DOHH2 (cell line): ENCODE data around the gene CYB5RL.

Source experiments
- H3F3A ChIP-seq: fragments of 200-600 bp; sonication (generic), shearing (Covaris generic); 2 replicates; pipeline ENCODE4 v1.6.0; 2016; ENCODE audit warnings: antibody characterized with exemption, mild to moderate bottlenecking; ENCODE audit not compliant: control insufficient read depth, insufficient read depth
- H3K27ac ChIP-seq: fragments of 200-600 bp; sonication (generic); 2 replicates; pipeline ENCODE4 v1.5.1; 2014; ENCODE audit warnings: low read depth, mild to moderate bottlenecking, low read length, moderate library complexity
- H3K27me3 ChIP-seq: fragments of 200-600 bp; sonication (generic); 2 replicates; pipeline ENCODE4 v1.6.1; 2014; ENCODE audit warnings: mild to moderate bottlenecking, low read length, mixed read lengths; ENCODE audit not compliant: control insufficient read depth
- H3K36me3 ChIP-seq: fragments of 200-600 bp; sonication (generic); 2 replicates; pipeline ENCODE4 v1.6.1; 2014; ENCODE audit warnings: mild to moderate bottlenecking, low read length, moderate library complexity, mixed read lengths; ENCODE audit not compliant: control insufficient read depth
- H3K4me1 ChIP-seq: fragments of 200-600 bp; sonication (generic); 2 replicates; pipeline ENCODE4 v1.6.1; 2014; ENCODE audit warnings: mild to moderate bottlenecking, low read length, mixed read lengths; ENCODE audit not compliant: control insufficient read depth
- H3K4me2 ChIP-seq: fragments of 200-600 bp; sonication (generic); 2 replicates; pipeline ENCODE4 v1.6.0; 2014; ENCODE audit warnings: mild to moderate bottlenecking, low read length, moderate library complexity
- H3K4me3 ChIP-seq: fragments of 200-600 bp; sonication (generic); 2 replicates; pipeline ENCODE4 v1.5.1; 2014; ENCODE audit warnings: mild to moderate bottlenecking, low read length, mixed read lengths
- H3K79me2 ChIP-seq: fragments of 200-600 bp; sonication (generic); 2 replicates; pipeline ENCODE4 v1.6.1; 2014; ENCODE audit warnings: mild to moderate bottlenecking, low read length, mixed read lengths; ENCODE audit not compliant: control insufficient read depth
- H3K9me2 ChIP-seq: fragments of 200-600 bp; sonication (generic); replicated peaks from 2 replicates; pipeline ENCODE4 v1.6.1; 2014; ENCODE audit warnings: mild to moderate bottlenecking, low read length, mixed read lengths; ENCODE audit not compliant: control insufficient read depth
- H3K9me3 ChIP-seq: fragments of 200-600 bp; sonication (generic); 2 replicates; pipeline ENCODE4 v1.6.1; 2014; ENCODE audit warnings: antibody characterized with exemption, low read length, mixed read lengths; ENCODE audit not compliant: control insufficient read depth, insufficient read depth
- H4K20me1 ChIP-seq: fragments of 200-600 bp; sonication (generic); 2 replicates; pipeline ENCODE4 v1.6.0; 2014; ENCODE audit warnings: low read depth, mild to moderate bottlenecking, antibody characterized with exemption, low read length, moderate library complexity; ENCODE audit not compliant: control insufficient read depth, insufficient read depth
- EZH2phosphoT487 ChIP-seq: fragments of 200-600 bp; sonication (generic); IDR thresholded peaks from 2 replicates; pipeline ENCODE4 v1.6.1; 2017; ENCODE audit warnings: borderline replicate concordance, mild to moderate bottlenecking, antibody characterized with exemption, low read length, moderate library complexity, mixed read lengths
- TF ChIP-seq, protein P1 (sequence below): fragments of 200-600 bp; sonication (generic); IDR thresholded peaks from one replicate; pipeline ENCODE4 v1.5.1; 2014; ENCODE audit warnings: antibody characterized with exemption, mild to moderate bottlenecking, low read depth, low read length; ENCODE audit not compliant: poor library complexity, severe bottlenecking

CYB5RL gene

GRCh38 chr1:54163051-54163450 lies 36.8 kb downstream of the CYB5RL start:
- no peaks in the 10 kb centered on the region for H3K9me3 ChIP-seq
- no peak for TF ChIP-seq EZH2phosphoT487
- TF ChIP-seq, protein P1, sequence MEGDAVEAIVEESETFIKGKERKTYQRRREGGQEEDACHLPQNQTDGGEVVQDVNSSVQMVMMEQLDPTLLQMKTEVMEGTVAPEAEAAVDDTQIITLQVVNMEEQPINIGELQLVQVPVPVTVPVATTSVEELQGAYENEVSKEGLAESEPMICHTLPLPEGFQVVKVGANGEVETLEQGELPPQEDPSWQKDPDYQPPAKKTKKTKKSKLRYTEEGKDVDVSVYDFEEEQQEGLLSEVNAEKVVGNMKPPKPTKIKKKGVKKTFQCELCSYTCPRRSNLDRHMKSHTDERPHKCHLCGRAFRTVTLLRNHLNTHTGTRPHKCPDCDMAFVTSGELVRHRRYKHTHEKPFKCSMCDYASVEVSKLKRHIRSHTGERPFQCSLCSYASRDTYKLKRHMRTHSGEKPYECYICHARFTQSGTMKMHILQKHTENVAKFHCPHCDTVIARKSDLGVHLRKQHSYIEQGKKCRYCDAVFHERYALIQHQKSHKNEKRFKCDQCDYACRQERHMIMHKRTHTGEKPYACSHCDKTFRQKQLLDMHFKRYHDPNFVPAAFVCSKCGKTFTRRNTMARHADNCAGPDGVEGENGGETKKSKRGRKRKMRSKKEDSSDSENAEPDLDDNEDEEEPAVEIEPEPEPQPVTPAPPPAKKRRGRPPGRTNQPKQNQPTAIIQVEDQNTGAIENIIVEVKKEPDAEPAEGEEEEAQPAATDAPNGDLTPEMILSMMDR, result no peak
- no peaks in the 10 kb centered on the region for H3K27me3 ChIP-seq
- H3K27ac ChIP-seq, result no peak overlapping the region
- no peak overlapping the region for H3K4me2 ChIP-seq
- H4K20me1 ChIP-seq, result no peaks in the 10 kb centered on the region
- no peaks in the 10 kb centered on the region for H3K4me1 ChIP-seq
- H3K36me3 ChIP-seq, result no peaks in the 10 kb centered on the region
- no peaks in the 10 kb centered on the region for H3F3A ChIP-seq
- no peaks in the 10 kb centered on the region for H3K9me2 ChIP-seq
- H3K4me3 ChIP-seq, result no peak overlapping the region
- no peaks in the 10 kb centered on the region for H3K79me2 ChIP-seq

- no peaks in the 10 kb centered on the region for H3F3A ChIP-seq
- H4K20me1 ChIP-seq, result no peaks in the 10 kb centered on the region
- H3K4me2 ChIP-seq, result no peak overlapping the region
- no peak overlapping the region for H3K4me3 ChIP-seq
- no peaks in the 10 kb centered on the region for H3K9me3 ChIP-seq
- TF ChIP-seq, protein P1, result no peak
- no peak for TF ChIP-seq EZH2phosphoT487
- H3K9me2 ChIP-seq, result no peaks in the 10 kb centered on the region
- no peaks in the 10 kb centered on the region for H3K36me3 ChIP-seq
- no peaks in the 10 kb centered on the region for H3K79me2 ChIP-seq
- no peaks in the 10 kb centered on the region for H3K27me3 ChIP-seq
- no peak overlapping the region for H3K27ac ChIP-seq
- H3K4me1 ChIP-seq, result no peaks in the 10 kb centered on the region
These were observed 38.2 kb downstream of the CYB5RL start for GRCh38 chr1:54161495-54162168.

DNA sequence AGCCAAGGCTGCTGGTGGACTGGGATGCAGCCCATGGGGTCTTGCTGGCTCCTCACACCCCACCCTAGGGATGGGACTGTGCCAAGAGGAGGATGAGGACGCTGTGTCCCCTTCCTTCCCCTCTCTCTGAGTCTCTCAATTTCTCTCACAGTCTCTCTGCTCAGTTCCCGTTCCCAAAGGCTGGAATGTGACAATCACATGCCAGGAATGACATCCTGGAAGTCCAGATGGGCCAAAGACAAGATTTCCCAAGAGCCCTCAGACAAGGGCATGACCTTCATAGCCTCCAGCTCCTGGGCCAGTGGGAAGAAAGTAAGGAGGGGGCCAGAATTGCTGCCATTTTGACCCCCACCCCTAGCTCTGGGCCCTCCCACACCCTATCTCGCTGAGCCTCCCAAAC lies 39.5 kb downstream of the CYB5RL start:
- Histone ChIP-seq H3K36me3 (no peaks in the 10 kb centered on the region), H3K4me3 (no peak overlapping the region), H4K20me1 (no peaks in the 10 kb centered on the region), H3K27ac (no peak overlapping the region), H3K9me3 (no peaks in the 10 kb centered on the region), H3K4me2 (no peak overlapping the region), H3K4me1 (no peaks in the 10 kb centered on the region), H3K27me3 (no peaks in the 10 kb centered on the region), H3K79me2 (no peaks in the 10 kb centered on the region), H3K9me2 (no peaks in the 10 kb centered on the region), H3F3A (no peaks in the 10 kb centered on the region)
- TF ChIP-seq EZH2phosphoT487, result no peak
- TF ChIP-seq, protein P1, result no peak
